ENCODE data around the gene FAM13A.
"Not testable (repeated sequence)": the region's sequence is repeated elsewhere in the genome, so short reads cannot be mapped to it uniquely, and the experiment has no call there.

FAM13A gene

DNA sequence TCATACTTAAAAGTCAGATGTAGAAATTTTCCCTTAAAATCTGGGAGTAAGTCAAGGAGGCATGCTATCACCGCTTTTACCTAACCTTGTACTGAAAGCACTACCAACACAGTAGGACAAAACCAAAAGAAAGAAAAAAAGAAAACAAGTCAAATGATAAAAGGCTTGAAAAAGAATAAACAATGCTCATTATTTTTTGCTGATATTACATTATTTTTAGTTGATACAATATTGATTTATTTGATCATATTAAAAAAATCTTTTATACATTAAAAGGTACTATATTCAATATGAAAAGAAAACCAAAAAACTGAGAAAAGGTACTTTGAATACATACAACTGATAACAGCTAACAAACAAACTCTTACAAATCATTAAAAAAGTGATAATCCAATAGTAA is 164.3 kb downstream of the FAM13A start:
- DNase-seq, result no peak

DNA sequence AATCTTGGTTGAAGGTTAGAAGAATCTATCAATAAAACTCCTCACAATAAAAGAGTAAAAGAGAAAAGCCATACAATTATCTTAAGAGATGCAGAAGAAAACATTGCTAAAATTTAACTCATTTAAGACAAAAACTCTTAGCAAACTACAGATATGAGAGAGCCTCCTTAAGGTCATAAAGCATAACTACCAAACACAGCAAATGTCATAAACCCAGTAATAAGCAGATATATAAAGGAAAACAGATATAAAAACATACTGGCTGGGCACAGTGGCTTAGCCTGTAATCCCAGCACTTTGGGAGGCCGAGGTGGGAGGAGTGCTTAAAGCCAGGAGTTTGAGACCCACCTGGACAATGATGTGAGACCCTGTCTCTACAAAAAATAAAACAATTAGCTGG is 165.3 kb downstream of the FAM13A start:
- no peak for DNase-seq

DNA sequence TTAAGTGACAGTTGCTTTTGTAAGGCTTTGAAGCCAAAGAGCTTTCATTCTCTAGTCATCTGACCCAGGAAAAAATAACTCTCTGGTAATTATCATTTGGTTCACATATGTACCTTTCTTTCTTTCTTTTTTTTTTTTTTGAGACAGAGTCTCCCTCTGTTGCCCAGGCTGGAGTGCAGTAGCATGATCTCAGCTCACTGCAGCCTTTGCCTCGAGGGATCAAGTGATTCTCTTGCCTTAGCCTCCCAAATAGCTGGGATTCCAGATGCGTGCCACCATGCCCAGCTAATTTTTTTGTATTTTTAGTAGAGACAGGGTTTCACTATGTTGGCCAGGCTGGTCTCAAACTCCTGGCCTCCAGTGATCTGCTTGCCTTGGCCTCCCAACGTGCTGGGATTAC is 169.6 kb downstream of the FAM13A start:
- DNase-seq, result not testable (repeated sequence)

DNA sequence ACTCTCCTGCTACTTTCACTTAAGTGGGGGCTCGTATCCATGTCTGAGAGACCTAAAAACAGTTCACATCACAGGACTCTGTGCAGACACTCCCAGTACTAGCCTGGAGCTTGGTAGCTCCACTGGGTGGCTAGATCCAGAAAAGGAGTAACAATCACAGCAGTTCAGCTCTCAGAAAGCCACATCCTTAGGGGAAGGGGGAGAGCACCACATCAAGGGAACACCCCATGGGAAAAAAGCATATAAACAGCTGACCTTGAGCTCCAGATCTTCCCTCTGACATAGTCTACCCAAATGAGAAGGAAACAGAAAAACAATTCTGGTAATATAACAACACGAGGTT is 175.8 kb downstream of the FAM13A start:
- DNase-seq, result no peak

DNA sequence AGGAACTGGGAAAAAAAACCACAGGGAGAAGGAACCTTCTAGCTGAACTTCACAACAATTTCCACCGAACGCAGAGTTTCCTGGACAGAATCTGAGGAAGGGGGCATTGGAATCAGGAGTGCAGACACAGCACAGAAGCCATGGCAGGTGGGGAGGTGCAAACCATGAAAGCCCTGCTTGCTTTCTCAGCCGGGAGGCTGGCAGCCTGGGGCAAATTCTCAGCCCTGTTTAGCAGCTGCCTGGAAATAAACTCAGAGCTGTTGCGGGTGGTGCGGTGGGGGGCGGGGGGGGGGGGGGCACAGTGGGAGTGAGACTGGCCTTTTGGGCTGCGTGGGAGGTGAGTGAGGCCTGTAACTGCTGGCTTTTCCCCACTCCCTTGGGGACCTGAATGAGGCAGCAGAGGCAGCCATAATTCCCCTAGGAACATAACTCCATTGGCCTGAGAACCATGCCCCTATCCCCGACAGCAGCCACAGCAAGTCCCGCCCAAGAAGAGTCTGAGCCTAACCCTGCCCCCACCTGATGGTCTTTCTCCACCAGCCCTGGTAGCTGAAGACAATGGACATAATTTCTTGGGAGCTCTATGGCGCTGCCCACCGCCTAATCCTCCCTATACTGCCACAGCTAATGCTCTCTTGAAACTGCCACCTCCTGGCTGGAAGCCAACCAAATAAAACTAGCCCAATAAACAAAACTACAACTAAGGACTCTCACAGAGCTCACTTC is 176.3 kb downstream of the FAM13A start:
- peak; percentile 18 for DNase-seq

DNA sequence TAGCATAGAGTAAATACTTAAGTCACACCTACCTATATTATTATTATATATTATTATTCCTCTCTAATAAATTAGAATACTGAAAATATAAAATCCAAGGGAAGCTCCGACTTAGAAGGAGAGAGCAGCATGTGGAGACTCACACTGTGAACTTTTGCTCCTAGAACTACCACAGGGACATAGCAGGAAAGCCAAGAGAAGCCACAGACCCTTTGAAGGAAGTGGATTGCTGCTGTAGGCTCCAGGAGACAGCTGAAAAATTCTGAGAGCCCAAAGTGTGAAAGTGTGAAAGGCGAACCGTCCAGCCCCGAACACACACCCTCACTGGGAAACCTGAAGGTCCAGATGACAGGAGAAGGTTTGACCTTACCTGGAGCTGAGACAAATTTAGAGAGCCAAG is 177.0 kb downstream of the FAM13A start:
- DNase-seq, result no peak

DNA sequence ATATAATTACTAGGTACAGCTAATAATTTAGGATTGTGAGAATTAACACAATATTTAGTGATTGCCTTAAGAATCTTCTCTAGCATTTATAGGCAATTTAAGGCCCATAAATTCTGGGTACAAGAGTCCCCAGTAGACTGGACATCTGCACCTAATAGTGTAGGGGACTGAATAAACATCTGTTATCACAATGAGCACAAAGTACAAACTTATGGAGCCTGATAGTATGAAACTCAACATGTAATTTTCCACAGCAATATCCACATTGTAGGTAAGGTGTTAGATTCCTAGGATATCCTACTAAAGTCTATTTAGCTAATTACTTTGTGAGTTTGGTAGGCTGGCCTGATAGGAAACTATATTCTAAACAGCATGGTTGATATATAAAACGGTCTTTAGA is 178.3 kb downstream of the FAM13A start:
- DNase-seq, result no peak

DNA sequence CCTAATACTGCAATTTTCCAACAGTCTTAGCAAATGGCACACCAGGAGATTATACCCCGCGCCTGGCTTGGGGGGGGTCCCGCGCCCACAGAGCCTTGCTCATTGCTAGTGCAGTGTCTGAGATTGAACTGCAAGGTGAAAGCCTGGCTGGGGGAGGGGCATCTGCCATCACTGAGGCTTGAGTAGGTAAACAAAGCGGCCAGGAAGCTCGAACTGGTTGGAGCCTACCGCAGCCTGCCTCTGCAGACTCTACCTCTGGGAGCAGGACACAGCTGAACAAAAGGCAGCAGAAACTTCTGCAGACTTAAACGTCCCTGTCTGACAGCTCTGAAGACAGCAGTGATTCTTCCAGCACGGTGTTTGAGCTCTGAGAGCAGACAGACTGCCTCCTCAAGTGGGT is 186.6 kb downstream of the FAM13A start:
- peak; percentile 18 for DNase-seq

DNA sequence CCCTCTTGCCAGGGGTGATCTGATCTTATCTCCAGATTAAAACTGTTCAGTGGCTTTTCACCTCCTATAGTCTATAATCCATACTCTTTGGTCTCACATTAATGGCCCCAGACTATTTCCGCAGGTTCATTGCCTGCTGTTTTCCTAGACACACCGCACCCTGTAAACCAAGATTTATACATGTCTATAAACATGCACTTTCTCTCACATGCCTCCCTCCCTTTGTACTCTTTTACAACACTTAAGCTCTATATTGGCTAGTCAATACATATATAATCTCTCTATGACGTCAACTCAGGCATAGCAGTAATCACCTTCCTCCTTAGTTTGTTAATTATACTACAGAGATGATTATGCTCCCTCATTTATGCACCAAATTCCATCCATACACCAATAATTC is 188.5 kb downstream of the FAM13A start:
- no peak for DNase-seq

DNA sequence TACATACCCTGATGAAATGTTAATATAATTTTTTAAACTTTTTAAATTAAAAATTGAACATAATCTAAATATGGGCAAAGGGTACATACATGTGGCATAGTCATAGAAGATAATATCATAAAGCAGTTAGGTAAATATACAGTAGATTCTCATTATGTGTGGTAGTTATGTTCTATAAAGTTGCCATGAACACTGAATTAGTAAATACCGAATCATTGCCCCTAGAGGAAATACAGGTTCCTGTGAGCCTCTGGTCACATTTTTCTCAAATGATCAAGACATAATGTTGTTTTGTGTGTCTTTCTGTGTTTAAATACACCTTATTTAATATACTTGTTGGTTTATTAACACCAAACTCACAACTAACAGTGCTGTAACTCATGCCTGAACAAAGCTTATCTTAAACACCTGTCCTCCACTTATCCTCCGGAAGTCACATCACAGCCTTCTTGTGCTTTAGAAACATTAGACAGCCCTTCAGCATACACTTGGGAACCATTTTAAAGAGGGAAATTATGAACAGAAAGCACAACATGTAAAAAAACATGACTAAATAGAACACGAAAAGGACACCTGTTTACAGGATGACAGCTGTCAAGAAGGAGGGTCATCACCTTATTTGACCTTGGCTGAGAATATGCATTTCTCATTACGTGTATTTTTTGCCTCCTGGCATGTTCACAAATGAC is 190.0 kb downstream of the FAM13A start:
- peak; percentile 94 for DNase-seq

DNA sequence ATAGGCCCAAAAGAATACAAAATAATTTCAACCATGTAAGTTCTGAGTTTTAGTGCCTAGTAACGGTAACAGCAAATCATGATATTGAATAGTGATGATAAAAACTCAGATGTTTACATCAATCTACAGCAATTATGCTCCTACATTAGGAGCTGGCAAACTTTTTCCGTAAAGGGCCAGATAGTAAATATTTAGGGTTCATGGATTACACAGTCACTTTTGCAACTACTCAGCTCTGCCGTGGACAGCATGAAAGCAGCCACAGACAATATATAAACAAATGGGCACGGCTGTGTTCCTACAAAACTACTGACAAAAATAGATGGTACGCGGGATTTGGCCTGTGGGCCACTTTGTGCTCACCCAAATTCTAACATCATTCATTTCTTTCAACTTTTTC is 191.5 kb downstream of the FAM13A start:
- no peak for DNase-seq

DNA sequence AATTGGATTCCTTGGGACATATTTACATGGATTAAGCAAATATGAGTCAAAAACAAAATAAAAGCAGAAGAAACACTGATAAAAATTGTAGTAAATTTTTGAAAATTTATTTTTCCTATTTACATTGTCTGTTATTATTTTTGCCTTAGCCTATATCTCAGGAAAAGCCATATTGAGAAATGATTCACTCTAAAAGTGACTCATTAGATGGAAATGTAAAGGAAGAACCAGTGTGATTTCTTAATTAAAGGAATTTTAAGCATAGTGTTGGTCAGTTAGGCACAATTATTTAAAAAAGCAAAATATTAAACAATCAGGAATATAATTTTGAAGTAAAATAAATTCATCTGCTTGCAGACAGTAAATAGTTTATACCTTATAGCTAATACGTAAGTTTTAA is 191.9 kb downstream of the FAM13A start:
- DNase-seq, result no peak

DNA sequence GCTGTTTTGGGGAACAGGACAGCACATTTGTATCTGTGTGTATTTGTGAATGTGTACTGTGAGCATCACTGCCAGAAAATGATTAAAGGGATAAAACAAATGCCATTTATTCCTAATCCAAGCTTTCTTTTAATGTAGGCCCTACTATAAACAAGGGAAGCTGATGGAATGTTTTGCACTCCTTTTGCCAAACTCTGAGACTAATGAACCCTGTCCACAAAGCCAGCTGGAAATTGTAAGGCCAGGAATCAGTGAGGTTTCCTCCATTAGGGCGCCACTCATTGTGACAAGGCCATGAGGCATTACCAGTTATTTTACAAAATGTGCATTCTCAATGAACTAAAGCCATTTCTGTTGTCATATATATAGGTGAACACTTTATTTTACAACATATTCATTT is 196.4 kb downstream of the FAM13A start:
- no peak for DNase-seq

DNA sequence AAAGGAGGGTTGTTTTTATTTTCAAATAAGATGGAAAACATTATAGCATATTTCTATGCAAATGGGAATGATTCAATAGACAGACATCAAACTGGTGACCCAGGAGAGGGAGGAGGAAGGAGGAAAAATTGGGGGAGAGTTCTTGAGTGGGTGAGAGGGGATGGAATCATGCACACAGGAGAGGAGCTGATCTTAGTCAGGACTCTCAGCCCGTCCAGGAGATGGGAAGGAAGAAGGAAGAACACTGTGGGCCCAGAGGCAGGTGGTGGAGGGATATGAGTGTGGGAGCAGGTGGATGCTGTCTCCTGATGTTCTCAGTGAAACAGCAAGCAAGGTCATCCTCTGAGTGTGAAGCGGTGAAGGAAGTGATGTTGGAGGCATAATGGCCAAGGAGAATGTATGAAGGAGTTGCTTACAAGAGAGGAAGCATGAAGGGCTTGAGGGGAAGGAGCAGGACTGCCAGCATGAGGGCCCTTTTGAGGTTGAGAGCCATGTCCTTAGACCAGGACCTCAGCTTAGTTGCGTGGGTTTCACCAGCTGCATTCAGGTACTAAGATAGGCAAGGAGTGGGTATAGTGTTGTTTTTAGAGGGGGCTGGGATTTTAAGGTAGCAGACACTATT is 197.7 kb downstream of the FAM13A start:
- DNase-seq, result no peak

DNA sequence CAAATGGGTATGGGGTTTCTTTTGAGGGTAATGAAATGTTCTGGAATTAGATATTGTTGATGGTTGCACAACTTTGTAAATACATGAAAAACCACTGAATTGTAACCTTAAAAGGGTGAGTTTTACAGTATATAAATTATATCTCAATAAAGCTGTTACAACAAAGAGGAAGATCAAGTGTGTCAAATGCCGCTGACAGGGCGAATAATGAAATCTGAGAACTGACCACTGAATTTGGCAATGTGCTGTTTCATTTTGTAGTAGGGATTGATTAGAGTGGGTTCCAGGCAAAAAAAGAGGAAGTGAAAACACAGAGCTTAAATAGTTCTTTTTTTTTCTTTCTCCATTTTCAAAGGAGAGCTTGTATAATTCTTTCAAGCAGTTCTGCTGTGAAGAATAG is 198.2 kb downstream of the FAM13A start:
- no peak for DNase-seq

DNA sequence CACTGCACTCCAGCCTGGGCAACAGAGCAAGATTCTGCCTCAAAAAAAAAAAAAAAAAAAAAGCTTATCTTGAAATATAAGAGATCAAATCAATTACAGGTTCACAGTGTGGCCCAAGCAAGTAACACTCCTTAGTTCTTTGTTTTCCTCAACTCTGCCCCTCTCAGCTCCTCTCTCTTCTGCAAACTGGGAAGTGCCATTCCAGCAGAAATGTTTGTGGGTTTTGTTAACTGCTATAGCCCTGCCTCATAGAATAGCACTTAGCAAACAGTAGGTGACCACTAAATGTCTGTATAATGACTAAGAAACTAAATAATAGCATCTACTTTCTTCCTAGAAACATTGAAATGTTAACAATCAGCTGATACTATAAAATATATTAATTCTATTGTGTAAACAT is 199.4 kb downstream of the FAM13A start:
- DNase-seq, result no peak

DNA sequence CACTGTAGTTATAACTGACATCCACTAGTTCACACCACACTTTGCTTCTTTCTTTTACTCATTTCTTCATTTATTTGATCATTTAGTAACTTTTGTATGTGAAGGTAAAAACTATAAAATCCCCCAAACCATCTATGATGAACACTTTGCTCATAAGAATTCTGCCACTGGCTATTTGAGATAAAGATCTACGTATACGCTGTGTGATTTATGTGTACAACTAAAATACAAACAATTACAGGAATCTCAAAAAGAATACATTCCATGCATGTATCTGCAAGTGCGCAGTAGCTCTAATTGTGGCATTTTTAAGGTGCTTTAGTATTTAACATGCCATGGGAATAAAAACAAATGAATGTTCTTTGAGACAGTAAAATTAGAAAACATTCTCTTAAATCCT is 202.5 kb downstream of the FAM13A start:
- no peak for DNase-seq

DNA sequence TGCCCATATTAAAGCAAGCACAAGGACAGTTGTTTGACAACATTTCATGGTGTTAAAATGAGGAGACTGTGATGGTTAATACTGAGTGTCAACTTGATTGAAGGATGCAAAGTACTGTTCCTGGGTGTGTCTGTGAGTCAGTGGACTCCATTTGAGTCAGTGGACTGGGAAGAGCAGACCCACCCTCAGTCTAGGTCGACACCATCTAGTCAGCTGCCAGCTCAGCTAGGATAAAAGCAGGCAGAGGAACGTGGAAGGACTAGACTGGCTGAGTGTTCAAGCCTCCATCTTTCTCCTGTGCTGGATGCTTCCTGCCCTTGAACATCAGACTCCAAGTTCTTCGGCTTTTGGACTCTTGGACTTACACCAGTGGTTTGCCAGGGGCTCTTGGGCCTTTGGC is 203.4 kb downstream of the FAM13A start:
- DNase-seq, result not testable (repeated sequence)

DNA sequence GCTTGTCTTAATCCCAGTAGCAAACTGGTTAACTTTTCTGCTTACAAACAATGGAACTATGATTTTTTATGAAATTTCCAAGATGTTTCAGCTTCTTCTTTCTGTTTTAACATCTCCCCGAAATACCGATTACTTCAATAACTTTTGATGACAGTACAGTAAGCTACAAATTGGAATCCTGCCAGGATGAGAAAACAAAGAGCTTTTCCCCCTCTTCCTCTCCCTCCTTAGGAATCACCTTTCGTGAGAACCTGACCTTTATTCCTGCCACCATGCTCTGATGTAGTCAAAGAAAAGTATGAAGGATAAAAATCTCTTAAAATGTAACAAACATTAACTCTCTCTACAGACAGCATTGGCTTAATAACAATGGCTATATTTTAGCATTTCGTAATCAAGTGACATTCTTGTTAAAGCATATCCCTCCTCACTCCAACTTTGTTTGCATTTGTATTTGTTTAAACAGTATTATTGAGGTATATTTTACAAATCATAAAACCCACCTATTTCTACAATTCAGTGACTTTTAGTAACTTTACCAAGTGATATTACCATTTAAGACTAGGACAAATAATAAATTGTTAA is 210.7 kb downstream of the FAM13A start:
- DNase-seq, result no peak

DNA sequence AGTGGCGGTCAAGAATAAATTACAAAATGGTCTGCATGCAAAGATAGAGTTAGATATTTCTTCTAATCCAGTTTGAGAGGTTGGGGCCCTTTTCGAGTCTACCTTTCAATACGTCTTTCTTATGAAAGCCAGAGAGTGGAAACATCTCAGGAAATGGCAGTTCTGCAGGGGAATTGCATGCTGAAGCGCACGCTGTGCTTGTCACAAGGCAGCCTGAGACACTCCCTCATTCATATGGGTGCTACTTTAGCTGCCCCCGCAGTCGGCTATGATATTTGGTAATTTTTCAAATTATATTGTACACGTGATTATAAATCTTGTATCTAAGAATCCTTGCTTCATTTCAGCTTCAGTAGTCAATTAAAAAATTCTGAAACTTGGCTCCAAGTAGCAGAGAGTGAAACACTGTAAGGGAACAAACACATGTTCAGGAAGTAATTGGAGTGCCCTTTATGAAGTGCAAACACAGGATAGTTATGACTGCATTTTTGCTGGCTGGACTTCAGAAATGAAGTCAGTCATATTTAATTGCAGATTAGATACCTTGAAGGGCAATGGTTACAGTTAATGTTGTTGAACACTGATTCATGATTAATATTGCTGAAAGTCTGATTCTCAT is 213.8 kb downstream of the FAM13A start:
- DNase-seq, result peak; percentile 87

DNA sequence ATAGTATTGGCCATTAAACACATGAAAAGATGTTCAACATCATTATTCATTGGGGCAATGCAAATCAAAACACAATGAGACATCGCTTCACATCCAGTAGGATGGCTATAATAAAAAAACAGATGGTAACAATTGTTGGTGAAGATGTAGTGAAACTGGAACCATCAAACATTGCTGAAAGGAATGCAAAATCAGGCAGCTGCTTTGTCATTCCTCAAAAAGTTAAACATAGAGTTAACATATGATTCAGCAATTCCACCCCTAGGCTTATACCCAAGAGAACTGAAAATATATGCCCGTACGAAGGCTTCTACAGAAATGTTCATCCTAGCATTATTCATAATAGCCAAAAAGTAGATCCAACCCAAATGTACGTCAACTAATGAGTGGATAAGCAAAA is 215.3 kb downstream of the FAM13A start:
- no peak for DNase-seq

DNA sequence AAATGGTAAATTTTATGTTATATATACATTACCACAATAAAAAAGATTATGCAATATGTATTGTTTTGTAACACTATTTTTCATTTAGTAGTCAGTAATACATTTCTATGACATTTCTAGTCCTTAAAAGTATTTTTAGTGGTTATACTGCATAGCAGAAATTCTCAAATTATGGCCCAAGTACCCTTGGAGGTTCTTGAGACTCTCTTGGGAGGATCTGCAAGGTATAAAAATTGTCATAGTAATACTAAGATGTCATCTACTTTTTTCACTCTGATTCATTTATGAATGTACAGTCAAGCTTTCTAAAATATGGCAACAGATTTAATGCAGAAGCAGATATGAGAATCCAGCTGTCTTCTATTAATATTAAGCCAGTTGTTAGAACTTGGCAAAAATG is 220.8 kb downstream of the FAM13A start:
- no peak for DNase-seq

DNA sequence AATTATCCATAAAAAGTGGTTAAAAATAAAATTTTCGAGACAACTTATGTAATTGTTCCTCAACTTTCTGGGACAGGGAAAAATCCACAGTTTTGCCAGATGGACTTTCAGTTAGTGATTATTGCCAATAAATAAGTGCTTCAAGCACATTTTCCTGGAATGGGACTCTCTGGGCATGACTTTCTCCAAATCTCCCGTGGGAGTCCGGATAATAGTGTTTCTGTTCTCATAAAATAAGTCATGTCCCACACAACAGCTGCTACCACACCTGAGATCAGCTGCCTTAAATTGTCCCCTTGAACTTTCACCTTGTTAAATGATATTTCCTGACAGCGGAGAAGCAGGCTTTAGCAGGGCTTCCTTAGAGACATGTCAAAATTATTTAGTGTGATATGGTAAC is 226.0 kb downstream of the FAM13A start:
- no peak for DNase-seq

DNA sequence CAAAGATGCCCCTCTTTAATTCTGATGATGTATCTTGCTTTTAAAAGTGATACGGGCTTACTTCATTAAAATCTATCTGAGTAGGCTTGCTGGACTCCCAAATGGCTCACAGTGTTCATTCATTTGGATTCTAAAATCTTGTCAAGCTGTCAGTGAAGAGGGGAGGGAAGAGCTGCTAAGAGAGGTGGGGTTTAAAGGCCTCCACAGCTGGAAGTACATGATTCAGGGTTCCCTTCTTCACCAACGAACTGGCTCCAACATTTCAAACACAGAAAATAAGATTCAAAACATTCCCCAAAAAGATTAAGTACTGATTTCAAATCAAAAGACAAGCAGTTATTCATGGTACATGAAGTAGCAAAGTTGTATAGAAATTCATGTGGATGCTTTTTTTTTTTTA is 226.4 kb downstream of the FAM13A start:
- DNase-seq, result no peak

All from NCI-H2029 (cell line).